K562 (cell line): ENCODE measurements around the gene ACAA2. TPM values are rescaled to one million over a fixed set of nuclear protein-coding genes. Genes with fewer than 3 reads are reported as not detected.

Experiments
- ATAC-seq: fragments of 200-7000 bp; cut with Tn5 transposase; 3 replicates; pipeline ENCODE4 v1.9.1; 2020; ENCODE audit warnings: moderate library complexity
- BruUV-seq: library from RNA; stranded (reverse); fragments of 400-500 nt; replicated peaks from 2 replicates; lab custom pipeline; 2021; lab: Mats Ljungman, UMichigan
- CTCF ChIA-PET: fragments of 300-600 bp; formaldehyde crosslinking; extraction: SDS; loops from one replicate; lab custom pipeline; 2021; ENCODE audit warnings: low intra/inter-chr PET ratio; lab: Yijun Ruan, JAX
- POLR2A ChIA-PET: fragments of 300-600, 350-650 bp; sonication (Branson Sonifier 250); formaldehyde crosslinking; extraction: SDS; loops from one replicate; lab custom pipeline; 2021; ENCODE audit warnings: antibody characterized with exemption, inconsistent platforms; lab: Yijun Ruan, JAX
- DNase-seq, 4 experiments: peaks; one replicate each; pipeline versions ENCODE4 v3.0.0 to v3.0.0-alpha.2; 2011 to 2018; ENCODE audit warnings: low spot score in 3 of 4, mixed read lengths in 3 of 4; ENCODE audit errors: extremely low read depth in 1 of 4
- FAIRE-seq: peaks from 2 replicates; lab custom pipeline; 2011; peaks lifted over from hg19 to GRCh38; lab: Jason Lieb, UNC
- H2AFZ ChIP-seq: 2 replicates; pipeline ENCODE4 v1.6.0; 2011; ENCODE audit warnings: low read depth, low read length, control low read depth, inconsistent platforms
- H3K27ac ChIP-seq: fragments of 200-600 bp; 3 replicates; pipeline ENCODE4 v1.8.0; 2011; ENCODE audit warnings: low read depth, mild to moderate bottlenecking, control low read depth, inconsistent platforms, low read length, moderate library complexity, mixed read lengths; ENCODE audit errors: extremely low read depth
- H3K27me3 ChIP-seq, 2 experiments: fragments of 300-600 bp in 1 of 2; 2 replicates in 1 of 2; 3 replicates in 1 of 2; pipeline versions ENCODE4 v1.6.0 to v1.8.0; 2011; ENCODE audit warnings: inconsistent platforms in 2 of 2, low read length in 2 of 2, mild to moderate bottlenecking in 1 of 2, mixed read lengths in 1 of 2, moderate library complexity in 1 of 2; ENCODE audit not compliant: control insufficient read depth in 2 of 2, insufficient read depth in 2 of 2
- H3K36me3 ChIP-seq: fragments of 300-600 bp; 3 replicates; pipeline ENCODE4 v1.8.0; 2011; ENCODE audit warnings: mild to moderate bottlenecking, low read length, inconsistent platforms; ENCODE audit not compliant: control insufficient read depth, insufficient read depth
- H3K4me1 ChIP-seq, 2 experiments: fragments of 200-600 bp in 1 of 2; replicated peaks in 1 of 2; 2 replicates in 1 of 2; 3 replicates in 1 of 2; pipeline versions ENCODE4 v1.5.1 to v1.8.0; 2011; ENCODE audit warnings: inconsistent platforms in 2 of 2, low read length in 2 of 2, mild to moderate bottlenecking in 1 of 2, mixed read lengths in 1 of 2, moderate library complexity in 1 of 2; ENCODE audit not compliant: control insufficient read depth in 2 of 2, insufficient read depth in 2 of 2
- H3K4me2 ChIP-seq: 2 replicates; pipeline ENCODE4 v1.6.1; 2011; ENCODE audit warnings: low read length, control low read depth, inconsistent platforms, mixed read lengths; ENCODE audit not compliant: insufficient read depth
- H3K4me3 ChIP-seq: fragments of 200-600 bp; sonication (generic), shearing (Covaris generic); 2 replicates; pipeline ENCODE4 v1.5.1; 2016; ENCODE audit warnings: control low read depth, inconsistent platforms
- H3K79me2 ChIP-seq: fragments of 200-600 bp; 3 replicates; pipeline ENCODE4 v1.8.0; 2011; ENCODE audit warnings: low read length, inconsistent platforms; ENCODE audit not compliant: control insufficient read depth, insufficient read depth
- H3K9ac ChIP-seq, 2 experiments: 2 replicates each; pipeline versions ENCODE4 v1.6.0 to v1.6.1; 2011; ENCODE audit warnings: low read depth in 2 of 2, low read length in 2 of 2, control low read depth in 1 of 2, inconsistent platforms in 1 of 2, mild to moderate bottlenecking in 1 of 2, mixed read lengths in 1 of 2; ENCODE audit not compliant: insufficient read depth in 1 of 2
- H3K9me1 ChIP-seq: one replicate; pipeline ENCODE4 v1.6.0; 2011; ENCODE audit warnings: inconsistent platforms, mild to moderate bottlenecking, low read length, moderate library complexity; ENCODE audit not compliant: control insufficient read depth, insufficient read depth
- H3K9me3 ChIP-seq: replicated peaks from 2 replicates; pipeline ENCODE4 v1.5.1; 2011; ENCODE audit warnings: low read depth, low read length, inconsistent platforms; ENCODE audit not compliant: control insufficient read depth, insufficient read depth
- H4K20me1 ChIP-seq: replicated peaks from 2 replicates; pipeline ENCODE4 v1.6.1; 2011; ENCODE audit warnings: low read length, inconsistent platforms, mixed read lengths; ENCODE audit not compliant: control insufficient read depth, insufficient read depth
- CTCF ChIP-seq, 3 experiments: IDR thresholded peaks in 2 of 3; conservative IDR thresholded peaks in 1 of 3; 2 replicates each; pipeline ENCODE4 v1.5.1; 2011 to 2012; ENCODE audit warnings: low read length in 3 of 3, mild to moderate bottlenecking in 3 of 3, control low read depth in 2 of 3, improper control_type of control experiment in 1 of 3, inconsistent platforms in 1 of 3, low read depth in 1 of 3, mixed read lengths in 1 of 3, moderate library complexity in 1 of 3; ENCODE audit not compliant: insufficient read depth in 2 of 3
- ELF1 ChIP-seq: fragments of 200-800 bp; sonication (Bioruptor generic); IDR thresholded peaks from 2 replicates; pipeline ENCODE4 v1.6.1; 2016; ENCODE audit warnings: missing genetic modification characterization, missing compliant biosample characterization
- ETS2 ChIP-seq: IDR thresholded peaks from 2 replicates; pipeline ENCODE4 v1.6.1; 2016; ENCODE audit warnings: borderline replicate concordance, missing genetic modification characterization, mild to moderate bottlenecking, moderate library complexity, missing compliant biosample characterization; ENCODE audit not compliant: poor library complexity, severe bottlenecking
- HDAC1 ChIP-seq, 2 experiments: fragments of 450-650 bp; IDR thresholded peaks; 2 replicates each; pipeline ENCODE4 v1.6.1; 2016 to 2017; ENCODE audit warnings: inconsistent platforms in 1 of 2, mild to moderate bottlenecking in 1 of 2, moderate library complexity in 1 of 2
- HDAC6 ChIP-seq: IDR thresholded peaks from 2 replicates; pipeline ENCODE4 v1.6.1; 2012; ENCODE audit warnings: low read depth, mild to moderate bottlenecking, control low read depth, inconsistent platforms, low read length, moderate library complexity
- RAD21 ChIP-seq, 2 experiments: fragments of 250-450 bp in 1 of 2; fragments of 450-650 bp in 1 of 2; sonication (Bioruptor Pico) in 1 of 2; formaldehyde crosslinking in 1 of 2; IDR thresholded peaks in 1 of 2; conservative IDR thresholded peaks in 1 of 2; 2 replicates each; pipeline versions ENCODE4 v1.4.0 to v1.8.0; 2020 to 2022; ENCODE audit warnings: mild to moderate bottlenecking in 2 of 2, moderate library complexity in 1 of 2
- RBM25 ChIP-seq: fragments of 200-400 bp; formaldehyde crosslinking; IDR thresholded peaks from 2 replicates; pipeline ENCODE4 v1.6.1; 2018; ENCODE audit warnings: low read length, low read depth, moderate library complexity; ENCODE audit not compliant: severe bottlenecking
- SLC30A9 ChIP-seq: fragments of 250-450 bp; sonication (Bioruptor Pico); IDR thresholded peaks from 2 replicates; pipeline ENCODE4 v1.8.0; 2022; ENCODE audit warnings: mild to moderate bottlenecking, moderate library complexity
- ZNF175 ChIP-seq: fragments of 200-800 bp; sonication (Bioruptor generic); IDR thresholded peaks from 2 replicates; pipeline ENCODE4 v1.6.1; 2016; ENCODE audit warnings: low read depth, mild to moderate bottlenecking, missing genetic modification characterization, missing compliant biosample characterization
- WGBS: fragments of 100-300 bp; shearing (Covaris generic); methylation state at CpG from one replicate; pipeline ENCODE4 v1.1.6; 2016; ENCODE audit warnings: low coverage, mixed read lengths; ENCODE audit not compliant: insufficient coverage; ENCODE audit errors: missing lambda C conversion rate; 5-methylcytosine and 5-hydroxymethylcytosine counted together
- in situ Hi-C: fragments of 300-500 bp; cut with MboI; formaldehyde crosslinking; loops from 4 replicates; pipeline ENCODE4 v1.15.0; 2018; ENCODE audit warnings: inconsistent platforms, mixed read lengths
- intact Hi-C: fragments of 100-400 bp; cut with micrococcal nuclease; formaldehyde crosslinking; loops from 2 replicates; pipeline ENCODE4 v1.14.2; 2022
- polyA plus RNA-seq, 8 experiments: library from polyadenylated mRNA; depleted of rRNA in 4 of 8; stranded (reverse) in 5 of 8; unstranded in 3 of 8; fragments of >200 nt; fragmentation: Nextera tagmentation in 2 of 8; fragmentation: Illumina TruSeq in 1 of 8; extraction: Ambion mirVana in 2 of 8; extraction: Trizol in 1 of 8; gene quantifications; 2 replicates each; pipeline versions ENCODE4 v1.2.1 to v1.2.3, GENCODE V29; 2011 to 2014; ENCODE audit warnings: inconsistent platforms in 1 of 8, missing spikeins in 1 of 8
- total RNA-seq, 7 experiments: library from RNA; depleted of rRNA in 6 of 7; stranded (reverse); fragments of >200 nt in 6 of 7; fragmentation: Illumina TruSeq in 2 of 7; extraction: Trizol in 2 of 7; gene quantifications; 2 replicates each; pipeline versions ENCODE4 v1.2.1 to v1.2.3, GENCODE V29; 2011 to 2021; ENCODE audit warnings: low replicate concordance in 1 of 7

The ACAA2 gene
- total and polyA plus RNA-seq, 9 of the 15 experiments (the other 6 are each of a cell fraction or from before 2014, with no cell fraction given) = 13.2 to 31.5 (median 21.7) TPM

- no peak overlapping the region for H2AFZ ChIP-seq
- H3K4me2 ChIP-seq = no peak overlapping the region
- no peaks in the 10 kb centered on the region for H3K9me1 ChIP-seq
- H3K27ac ChIP-seq = no peak overlapping the region
- CTCF ChIA-PET = interaction anchor here (1.8 to 2.5 kb wide), 2 partner anchors 347 to 1182 kb away, joined by 9 to 15 read pairs; no protein-coding TSS in a partner anchor
- no TSS peak for BruUV-seq
- peaks cover 0 to 20% of the 10 kb centered on the region in 2 experiments; a peak in 2 of 5 replicates for H3K27me3 ChIP-seq
- FAIRE-seq (no peak), ATAC-seq (no peak)
- in situ Hi-C loops = loop anchor here (25.0 kb wide), 1 partner anchor 1170 kb away; no protein-coding TSS in a partner anchor
- no peaks in the 10 kb centered on the region for H3K9me3 ChIP-seq
- H3K9ac ChIP-seq = no peak overlapping the region
- WGBS = 0% methylated on average over 3 of the region's 3 CpGs
- TF ChIP-seq RBM25 (no peak), SLC30A9 (CRISPR knock-in tag) (no peak), HDAC6 (no peak), CTCF (IDR thresholded peaks at IDR 0.05 in 2 of 3, conservative IDR thresholded peaks at IDR 0.05 in 1 of 3; ENCODE audit: insufficient read depth in 2 of 3, low read depth in 1 of 3, low read length in 3 of 3) (0 out of 6 replicates have a peak, but pooled peaks of 2 of the 3 experiments have one; percentile 4 to 5), ZNF175 (CRISPR knock-in tag) (no peak), HDAC1 (IDR thresholded peaks at IDR 0.05) (no peak), ETS2 (no peak), ELF1 (tag) (no peak), RAD21 (CRISPR knock-in tag; conservative IDR thresholded peaks at IDR 0.05 in 1 of 2, IDR thresholded peaks at IDR 0.05 in 1 of 2) (peak in 1 of 2 experiments; percentile 4; a peak in 1 of 4 replicates)
- TF ChIP-seq, all 486 proteins: peak for 2
- intact Hi-C loops = loop anchor here (1.0 to 10.0 kb wide), 3 partner anchors 93 to 298 kb away; no protein-coding TSS in a partner anchor
- Histone ChIP-seq H3K79me2 (no peaks in the 10 kb centered on the region), H3K4me1 (no peaks in the 10 kb centered on the region), H3K36me3 (no peaks in the 10 kb centered on the region), H4K20me1 (no peaks in the 10 kb centered on the region), H3K4me3 (no peak overlapping the region)
- no peak for DNase-seq
- POLR2A ChIA-PET = interaction anchor here (1.0 to 1.4 kb wide), 2 partner anchors 11 to 23 kb away, joined by 3 read pairs; no protein-coding TSS in a partner anchor
These were observed 44.4 kb upstream of the ACAA2 start for GRCh38 chr18:49857708-49858107.
